HG03066 (cell line): Measurements from ENCODE around the gene SLC38A5.
"Not testable (repeated sequence)": the region's sequence is repeated elsewhere in the genome, so short reads cannot be mapped to it uniquely, and the experiment has no call there.

ENCODE experiments used
- ATAC-seq: cut with Tn5 transposase; IDR thresholded peaks from one replicate; pipeline ENCODE4 v1.9.1; 2021; ENCODE audit warnings: low read depth; ENCODE audit not compliant: unreplicated experiment

The SLC38A5 gene

DNA sequence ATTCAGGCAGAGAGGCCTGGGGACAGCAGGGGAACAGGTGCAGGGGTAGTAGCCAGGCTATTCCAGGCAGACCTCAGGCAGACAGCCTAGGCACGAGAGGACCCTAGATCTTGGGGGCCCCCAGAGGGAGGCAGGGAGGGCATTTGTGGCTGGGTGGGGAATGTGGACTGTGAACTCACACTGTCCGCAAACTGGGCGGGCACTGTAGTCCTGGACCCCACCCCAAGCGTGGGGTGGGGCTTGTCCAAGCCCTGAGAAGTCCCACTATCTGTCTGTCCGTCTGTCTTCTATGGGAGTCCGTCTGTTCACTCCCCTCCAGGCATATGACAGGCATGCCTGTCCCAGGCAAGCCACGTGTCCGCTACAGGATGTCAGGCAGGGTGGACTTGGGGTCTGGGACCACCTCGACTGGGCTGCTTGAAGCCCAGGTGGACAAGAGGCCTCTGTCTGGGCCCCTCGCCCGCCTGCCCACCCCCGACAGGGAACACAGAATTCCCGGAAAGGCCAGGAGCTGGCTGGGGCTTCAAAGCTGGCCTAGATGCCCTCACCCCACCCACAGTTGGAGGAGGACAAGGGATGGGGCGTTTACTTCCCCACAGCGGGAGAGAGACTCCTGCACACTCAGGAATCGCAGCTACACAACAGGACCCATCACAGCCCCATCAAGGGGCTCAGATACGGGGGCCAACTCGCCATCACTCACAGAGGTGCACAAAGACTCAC is at the start of gene SLC38A5:
Gene SLC38A5 (minus strand): TSS at position 151 of the 723 bp plus-strand sequence. CDS start 2,336 bp downstream, outside the sequence.
- ATAC-seq = no peak

DNA sequence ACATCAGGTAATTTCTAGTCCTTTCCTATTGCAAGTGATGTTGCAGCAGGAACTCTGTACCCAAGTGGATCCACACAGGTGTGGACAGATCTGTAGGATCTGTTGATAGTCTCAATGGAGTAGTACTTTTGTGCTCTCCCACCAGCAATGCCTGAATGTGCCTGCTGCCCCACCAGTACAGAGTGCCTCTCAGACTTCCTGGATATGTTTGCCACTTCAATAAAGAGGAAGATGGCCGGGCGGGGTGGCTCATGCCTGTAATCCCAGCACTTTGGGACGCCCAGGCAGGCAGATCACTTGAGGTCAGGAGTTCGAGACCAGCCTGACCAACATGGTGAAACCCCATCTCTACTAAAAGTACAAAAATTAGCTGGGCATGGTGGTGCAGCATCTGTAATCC is 49.4 kb upstream of the SLC38A5 start:
- ATAC-seq = not testable (repeated sequence)

DNA sequence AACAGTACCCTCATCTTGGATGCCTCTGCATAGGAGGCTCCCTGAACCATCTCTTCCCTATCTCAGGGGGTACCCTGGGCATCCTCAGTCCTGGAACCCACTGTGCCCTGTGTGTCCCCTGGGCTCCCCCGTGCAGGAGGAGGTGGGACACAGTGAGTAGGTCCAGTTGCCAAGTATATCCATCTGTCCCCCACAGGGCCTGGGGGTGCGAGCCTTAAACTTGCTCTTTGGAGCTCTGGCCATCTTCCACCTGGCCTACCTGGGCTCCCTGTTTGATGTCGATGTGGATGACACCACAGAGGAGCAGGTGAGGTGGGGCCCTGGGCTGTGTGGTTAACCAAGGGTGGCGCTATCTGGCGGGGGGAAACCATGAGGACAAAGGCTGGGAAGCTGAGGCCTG is 46.9 kb upstream of the SLC38A5 start:
- ATAC-seq = no peak

DNA sequence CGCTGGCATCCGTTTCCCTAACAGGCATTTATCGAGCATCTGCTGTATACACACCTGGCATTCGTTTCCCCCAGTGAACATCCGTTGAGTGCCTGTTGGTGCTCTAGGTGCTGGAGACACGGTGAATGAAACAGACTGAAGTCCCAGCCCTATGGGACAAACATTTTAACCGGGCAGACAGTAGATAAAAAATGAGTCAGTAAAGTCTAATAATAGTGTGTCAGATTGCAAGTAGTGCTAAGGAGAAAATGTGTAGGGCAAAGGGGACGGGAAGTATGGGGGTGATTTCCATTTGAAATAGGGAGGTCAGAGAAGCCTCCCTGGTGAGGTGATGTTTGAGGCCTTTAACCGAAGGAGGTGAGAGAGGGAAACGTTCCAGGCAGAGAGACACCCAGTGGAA is 46.2 kb upstream of the SLC38A5 start:
- no peak for ATAC-seq

GRCh38 chrX:48515842-48516241 is 45.8 kb upstream of the SLC38A5 start:
- no peak for ATAC-seq

GRCh38 chrX:48514868-48515460 is 44.9 kb upstream of the SLC38A5 start:
- no peak for ATAC-seq

- ATAC-seq = no peak
Observed at GRCh38 chrX:48514126-48514806, 44.2 kb upstream of the SLC38A5 start.

- no peak for ATAC-seq
Observed at GRCh38 chrX:48513670-48514069, 43.6 kb upstream of the SLC38A5 start.

DNA sequence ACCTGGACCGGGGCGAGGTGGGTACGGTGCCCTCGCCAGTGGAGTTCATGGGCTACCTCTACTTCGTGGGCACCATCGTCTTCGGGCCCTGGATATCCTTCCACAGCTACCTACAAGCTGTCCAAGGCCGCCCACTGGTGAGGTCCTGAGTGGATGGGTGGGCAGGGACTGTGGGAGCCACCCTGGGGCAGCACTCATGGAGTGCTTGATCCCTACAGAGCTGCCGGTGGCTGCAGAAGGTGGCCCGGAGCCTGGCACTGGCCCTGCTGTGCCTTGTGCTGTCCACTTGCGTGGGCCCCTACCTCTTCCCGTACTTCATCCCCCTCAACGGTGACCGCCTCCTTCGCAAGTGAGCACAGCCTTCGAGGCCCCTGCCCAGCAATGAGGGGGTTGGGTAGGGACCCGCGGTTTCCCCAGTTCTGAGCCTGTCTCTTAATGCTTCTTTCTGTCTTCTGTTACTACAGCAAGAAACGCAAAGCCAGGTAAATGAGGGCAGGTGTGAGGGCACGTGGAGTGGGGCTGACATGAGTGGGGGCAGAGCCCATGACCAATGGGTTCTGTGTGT is 42.4 kb upstream of the SLC38A5 start:
- ATAC-seq = no peak

- ATAC-seq = no peak
Observed at GRCh38 chrX:48511560-48511959, 41.5 kb upstream of the SLC38A5 start.

DNA sequence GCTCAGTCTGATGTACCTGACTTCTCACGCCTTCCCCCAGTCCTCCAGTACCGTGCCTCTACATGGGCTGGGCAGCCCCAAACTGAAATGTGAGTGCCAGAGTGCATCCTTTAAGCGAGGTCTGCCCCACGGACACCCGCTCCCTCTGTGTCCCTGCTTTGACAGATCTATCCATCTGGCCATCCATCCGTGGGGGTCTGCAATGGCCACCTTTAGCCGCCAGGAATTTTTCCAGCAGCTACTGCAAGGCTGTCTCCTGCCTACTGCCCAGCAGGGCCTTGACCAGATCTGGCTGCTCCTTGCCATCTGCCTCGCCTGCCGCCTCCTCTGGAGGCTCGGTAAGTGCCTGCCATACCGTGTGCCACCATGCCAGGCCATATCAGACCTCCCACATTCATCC is 39.6 kb upstream of the SLC38A5 start:
- no peak for ATAC-seq

DNA sequence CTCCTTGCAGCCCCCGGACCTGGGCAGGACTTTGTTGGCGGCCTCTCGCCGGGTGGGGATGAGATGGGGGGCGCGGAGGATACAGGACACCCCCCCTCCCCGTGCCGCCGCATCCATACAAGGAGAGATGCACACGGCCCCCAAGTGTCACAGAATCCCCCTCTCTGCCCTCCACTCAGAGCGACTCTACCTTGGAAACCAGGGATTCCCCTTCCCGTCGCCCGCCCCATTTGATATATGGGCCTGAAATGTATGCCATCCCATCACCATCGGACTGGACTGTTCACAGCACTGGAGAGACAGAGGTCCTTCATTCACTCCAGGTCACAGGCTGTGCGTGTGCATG is 39.2 kb upstream of the SLC38A5 start:
- no peak for ATAC-seq

GRCh38 chrX:48508400-48509244 is 38.6 kb upstream of the SLC38A5 start, which contains the start of gene PORCN:
Gene PORCN (plus strand): TSS chrX:48508992. CDS start chrX:48509821, 829 bp downstream.
- peak; percentile 84 for ATAC-seq

GRCh38 chrX:48507246-48507645 is 37.2 kb upstream of the SLC38A5 start:
- ATAC-seq = no peak

DNA sequence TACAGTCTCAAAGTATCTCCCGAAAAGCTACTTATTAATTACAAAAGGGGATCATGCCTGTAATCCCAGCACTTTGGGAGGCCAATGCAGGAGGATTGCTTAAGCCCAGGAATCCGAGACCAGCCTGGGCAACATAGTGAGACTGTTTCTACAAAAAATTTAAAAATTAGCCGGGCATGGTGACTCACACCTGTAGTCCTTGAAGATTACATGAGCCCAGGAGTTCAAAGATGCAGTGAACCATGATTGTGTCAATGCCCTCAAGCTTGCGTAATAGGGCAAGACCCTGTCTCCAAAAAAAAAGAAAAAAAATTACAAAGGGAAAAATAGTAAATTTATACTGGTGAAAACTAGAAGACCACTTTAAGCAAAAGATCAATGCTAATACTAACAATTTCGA is 35.4 kb upstream of the SLC38A5 start:
- ATAC-seq = no peak

- ATAC-seq = no peak
Observed at GRCh38 chrX:48504261-48504660, 34.2 kb upstream of the SLC38A5 start.

DNA sequence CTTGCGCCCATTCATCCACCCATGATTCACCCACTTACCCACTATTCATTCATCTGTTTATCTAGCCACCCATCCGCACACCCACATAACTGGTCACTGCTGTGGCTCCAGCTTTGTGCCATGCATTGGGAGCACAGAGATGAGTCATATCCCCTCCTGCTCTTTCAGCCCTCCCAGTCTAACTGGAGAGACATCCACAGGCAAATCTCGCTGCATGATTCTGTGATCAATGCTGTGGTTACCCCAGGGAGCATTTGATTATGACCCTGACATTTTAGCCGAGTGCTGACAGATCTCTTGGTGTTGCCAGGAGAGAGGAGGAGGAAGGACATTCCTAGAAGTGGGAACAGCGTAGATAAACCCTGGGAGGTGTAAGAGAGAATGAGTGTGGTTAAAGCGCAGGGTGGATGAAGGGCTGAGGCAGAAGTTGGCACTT is 28.3 kb upstream of the SLC38A5 start:
- ATAC-seq = no peak

DNA sequence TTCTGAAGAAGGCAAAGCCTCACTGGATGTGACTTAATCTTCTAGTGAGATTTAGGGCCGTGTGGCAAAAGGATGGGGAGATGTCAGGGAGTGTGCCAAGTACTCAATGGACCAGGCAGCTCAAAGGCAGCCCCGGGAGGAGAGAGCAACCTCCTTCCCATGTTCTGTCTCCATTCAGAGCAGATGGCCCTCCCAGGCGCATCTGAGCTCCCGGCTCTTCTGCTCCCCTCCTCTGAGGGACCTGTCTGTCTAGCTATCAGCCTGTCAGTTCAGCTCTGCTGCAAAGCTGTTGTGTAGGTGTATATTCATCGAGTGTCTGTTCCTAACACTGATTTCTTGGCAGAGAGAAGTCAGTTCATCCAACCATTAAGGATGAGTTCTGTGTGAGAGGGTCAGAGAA is 27.8 kb upstream of the SLC38A5 start:
- no peak for ATAC-seq

- ATAC-seq = no peak
Observed at GRCh38 chrX:48496660-48497059, 26.6 kb upstream of the SLC38A5 start.

GRCh38 chrX:48493890-48494364 is 23.9 kb upstream of the SLC38A5 start:
- ATAC-seq = no peak
